GM12878 (cell line): ENCODE measurements around the gene MYBPHL. TPM values are rescaled to one million over a fixed set of nuclear protein-coding genes. Genes with fewer than 3 reads are reported as not detected.

ENCODE experiments used
- ASH2L ChIP-seq: fragments of 300-600, 200-600 bp; sonication (generic); IDR thresholded peaks from 2 replicates; pipeline ENCODE4 v1.6.1; 2017; ENCODE audit warnings: low read depth, mild to moderate bottlenecking, borderline replicate concordance
- ATF7 ChIP-seq: fragments of 450-650 bp; IDR thresholded peaks from 2 replicates; pipeline ENCODE4 v1.6.1; 2016; ENCODE audit warnings: low read depth, mild to moderate bottlenecking
- FOXM1 ChIP-seq: IDR thresholded peaks from 2 replicates; pipeline ENCODE4 v1.6.1; 2012; ENCODE audit warnings: low read depth, mild to moderate bottlenecking, inconsistent platforms, low read length, moderate library complexity
- HCFC1 ChIP-seq: fragments of 150-350 bp; IDR thresholded peaks from 2 replicates; pipeline ENCODE4 v1.6.1; 2014; ENCODE audit warnings: low read length
- KLF5 ChIP-seq: fragments of 450-650 bp; IDR thresholded peaks from 2 replicates; pipeline ENCODE4 v1.6.1; 2014; ENCODE audit warnings: mild to moderate bottlenecking; ENCODE audit not compliant: partially characterized antibody
- MXI1 ChIP-seq: fragments of 150-350 bp; IDR thresholded peaks from 2 replicates; pipeline ENCODE4 v1.6.1; 2011; ENCODE audit warnings: low read depth, mild to moderate bottlenecking, inconsistent platforms, low read length, improper control_type of control experiment
- MYB ChIP-seq: fragments of 150-350 bp; IDR thresholded peaks from 2 replicates; pipeline ENCODE4 v1.6.1; 2014; ENCODE audit warnings: mild to moderate bottlenecking, low read depth, low read length, borderline replicate concordance
- NR2C1 ChIP-seq: fragments of 450-650 bp; IDR thresholded peaks from 2 replicates; pipeline ENCODE4 v1.6.1; 2017; ENCODE audit warnings: antibody characterized with exemption, mild to moderate bottlenecking, moderate library complexity
- PAX5 ChIP-seq: IDR thresholded peaks from 2 replicates; pipeline ENCODE4 v1.6.1; 2011; ENCODE audit warnings: low read depth, low read length, borderline replicate concordance
- PKNOX1 ChIP-seq: fragments of 450-650 bp; IDR thresholded peaks from 2 replicates; pipeline ENCODE4 v1.6.1; 2016; ENCODE audit warnings: mild to moderate bottlenecking
- RAD51 ChIP-seq: fragments of 450-650 bp; IDR thresholded peaks from 2 replicates; pipeline ENCODE4 v1.6.1; 2016; ENCODE audit warnings: moderate library complexity, mild to moderate bottlenecking, inconsistent platforms
- RBBP5 ChIP-seq: fragments of 200-600 bp; sonication (generic); conservative IDR thresholded peaks from 2 replicates; pipeline ENCODE4 v1.6.1; 2016
- SREBF2 ChIP-seq: IDR thresholded peaks from 2 replicates; pipeline ENCODE4 v1.6.1; 2012; ENCODE audit warnings: mild to moderate bottlenecking, low read length
- polyA plus RNA-seq, 11 experiments: library from polyadenylated mRNA; depleted of rRNA in 4 of 11; unstranded in 6 of 11; stranded (reverse) in 5 of 11; fragments of >200 nt; fragmentation: Nextera tagmentation in 4 of 11; fragmentation: Illumina TruSeq in 1 of 11; extraction: Ambion mirVana in 4 of 11; extraction: Trizol in 1 of 11; gene quantifications; 1 replicate in 1 of 11; 2 replicates in 10 of 11; pipeline versions ENCODE4 v1.2.1 to v1.2.3, GENCODE V29; 2011 to 2016; ENCODE audit warnings: inconsistent platforms in 2 of 11, missing spikeins in 2 of 11, low read depth in 1 of 11
- total RNA-seq, 4 experiments: library from RNA; depleted of rRNA in 3 of 4; stranded (reverse); fragments of >200 nt in 3 of 4; fragmentation: Illumina TruSeq in 1 of 4; extraction: Trizol in 1 of 4; gene quantifications; 2 replicates each; pipeline versions ENCODE4 v1.2.1 to v1.2.3, GENCODE V29; 2013 to 2021
- TF ChIP-seq, protein P1 (sequence below): IDR thresholded peaks from 2 replicates; pipeline ENCODE4 v1.6.1; 2012; ENCODE audit warnings: mild to moderate bottlenecking, low read depth, low read length
- TF ChIP-seq, protein P2 (sequence below): IDR thresholded peaks from 2 replicates; pipeline ENCODE4 v1.6.1; 2012; ENCODE audit warnings: improper control_type of control experiment, low read depth, low read length; ENCODE audit not compliant: insufficient replicate concordance
- TF ChIP-seq, protein P3 (sequence below): fragments of 450-650 bp; formaldehyde crosslinking; IDR thresholded peaks from 2 replicates; pipeline ENCODE4 v1.4.0; 2020; ENCODE audit warnings: mild to moderate bottlenecking, moderate library complexity

Gene MYBPHL
- total and polyA plus RNA-seq, 10 of the 15 experiments (the other 5 are each of a cell fraction or from before 2014, with no cell fraction given) = 0.16 to 0.75 (median 0.54) TPM; not detected in 7

DNA sequence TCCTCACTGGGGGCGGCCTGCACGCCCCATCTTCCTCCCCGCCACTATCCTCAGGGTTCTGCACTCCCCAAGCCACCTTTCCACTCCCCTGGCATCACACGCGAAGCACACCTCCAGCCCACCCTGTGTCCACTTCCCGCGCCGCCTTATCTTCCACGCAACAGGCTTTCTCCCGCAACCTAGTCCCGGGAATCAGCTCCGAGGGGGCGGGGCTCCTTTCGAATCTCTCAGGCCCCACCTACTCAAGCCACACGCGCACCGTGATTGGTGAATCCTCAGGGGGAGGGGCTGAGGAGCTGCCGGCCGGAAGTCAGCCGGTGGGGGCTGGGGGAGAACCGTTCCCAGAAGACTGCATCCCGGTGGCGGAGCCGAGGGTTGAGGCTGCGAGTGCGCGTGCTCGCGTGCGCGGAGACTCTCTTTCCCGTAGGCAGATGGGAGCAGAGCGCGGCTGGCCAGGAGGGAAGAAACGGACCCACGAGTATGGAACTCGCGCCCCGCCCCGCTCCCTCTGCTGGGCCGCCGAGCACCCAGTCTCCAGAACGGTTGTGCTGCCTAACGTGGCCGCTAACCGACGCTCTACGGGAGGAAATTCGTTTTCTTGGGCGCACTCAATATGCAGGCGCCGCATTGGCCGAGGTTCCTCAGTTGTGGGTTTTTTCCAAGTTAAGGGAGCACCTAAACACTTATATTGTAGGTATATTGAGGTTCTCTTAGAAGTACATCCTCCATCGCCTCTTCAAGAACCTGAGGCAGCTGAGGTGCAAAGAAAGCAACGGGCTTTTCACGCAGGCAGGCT is 23.7 kb downstream of the MYBPHL start, which contains the start of gene PSRC1 (continued):
- no peak for TF ChIP-seq PKNOX1
- no peak for TF ChIP-seq KLF5
- TF ChIP-seq, protein P1, sequence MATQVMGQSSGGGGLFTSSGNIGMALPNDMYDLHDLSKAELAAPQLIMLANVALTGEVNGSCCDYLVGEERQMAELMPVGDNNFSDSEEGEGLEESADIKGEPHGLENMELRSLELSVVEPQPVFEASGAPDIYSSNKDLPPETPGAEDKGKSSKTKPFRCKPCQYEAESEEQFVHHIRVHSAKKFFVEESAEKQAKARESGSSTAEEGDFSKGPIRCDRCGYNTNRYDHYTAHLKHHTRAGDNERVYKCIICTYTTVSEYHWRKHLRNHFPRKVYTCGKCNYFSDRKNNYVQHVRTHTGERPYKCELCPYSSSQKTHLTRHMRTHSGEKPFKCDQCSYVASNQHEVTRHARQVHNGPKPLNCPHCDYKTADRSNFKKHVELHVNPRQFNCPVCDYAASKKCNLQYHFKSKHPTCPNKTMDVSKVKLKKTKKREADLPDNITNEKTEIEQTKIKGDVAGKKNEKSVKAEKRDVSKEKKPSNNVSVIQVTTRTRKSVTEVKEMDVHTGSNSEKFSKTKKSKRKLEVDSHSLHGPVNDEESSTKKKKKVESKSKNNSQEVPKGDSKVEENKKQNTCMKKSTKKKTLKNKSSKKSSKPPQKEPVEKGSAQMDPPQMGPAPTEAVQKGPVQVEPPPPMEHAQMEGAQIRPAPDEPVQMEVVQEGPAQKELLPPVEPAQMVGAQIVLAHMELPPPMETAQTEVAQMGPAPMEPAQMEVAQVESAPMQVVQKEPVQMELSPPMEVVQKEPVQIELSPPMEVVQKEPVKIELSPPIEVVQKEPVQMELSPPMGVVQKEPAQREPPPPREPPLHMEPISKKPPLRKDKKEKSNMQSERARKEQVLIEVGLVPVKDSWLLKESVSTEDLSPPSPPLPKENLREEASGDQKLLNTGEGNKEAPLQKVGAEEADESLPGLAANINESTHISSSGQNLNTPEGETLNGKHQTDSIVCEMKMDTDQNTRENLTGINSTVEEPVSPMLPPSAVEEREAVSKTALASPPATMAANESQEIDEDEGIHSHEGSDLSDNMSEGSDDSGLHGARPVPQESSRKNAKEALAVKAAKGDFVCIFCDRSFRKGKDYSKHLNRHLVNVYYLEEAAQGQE = no peak
- no peak for TF ChIP-seq PAX5
- TF ChIP-seq, protein P2, sequence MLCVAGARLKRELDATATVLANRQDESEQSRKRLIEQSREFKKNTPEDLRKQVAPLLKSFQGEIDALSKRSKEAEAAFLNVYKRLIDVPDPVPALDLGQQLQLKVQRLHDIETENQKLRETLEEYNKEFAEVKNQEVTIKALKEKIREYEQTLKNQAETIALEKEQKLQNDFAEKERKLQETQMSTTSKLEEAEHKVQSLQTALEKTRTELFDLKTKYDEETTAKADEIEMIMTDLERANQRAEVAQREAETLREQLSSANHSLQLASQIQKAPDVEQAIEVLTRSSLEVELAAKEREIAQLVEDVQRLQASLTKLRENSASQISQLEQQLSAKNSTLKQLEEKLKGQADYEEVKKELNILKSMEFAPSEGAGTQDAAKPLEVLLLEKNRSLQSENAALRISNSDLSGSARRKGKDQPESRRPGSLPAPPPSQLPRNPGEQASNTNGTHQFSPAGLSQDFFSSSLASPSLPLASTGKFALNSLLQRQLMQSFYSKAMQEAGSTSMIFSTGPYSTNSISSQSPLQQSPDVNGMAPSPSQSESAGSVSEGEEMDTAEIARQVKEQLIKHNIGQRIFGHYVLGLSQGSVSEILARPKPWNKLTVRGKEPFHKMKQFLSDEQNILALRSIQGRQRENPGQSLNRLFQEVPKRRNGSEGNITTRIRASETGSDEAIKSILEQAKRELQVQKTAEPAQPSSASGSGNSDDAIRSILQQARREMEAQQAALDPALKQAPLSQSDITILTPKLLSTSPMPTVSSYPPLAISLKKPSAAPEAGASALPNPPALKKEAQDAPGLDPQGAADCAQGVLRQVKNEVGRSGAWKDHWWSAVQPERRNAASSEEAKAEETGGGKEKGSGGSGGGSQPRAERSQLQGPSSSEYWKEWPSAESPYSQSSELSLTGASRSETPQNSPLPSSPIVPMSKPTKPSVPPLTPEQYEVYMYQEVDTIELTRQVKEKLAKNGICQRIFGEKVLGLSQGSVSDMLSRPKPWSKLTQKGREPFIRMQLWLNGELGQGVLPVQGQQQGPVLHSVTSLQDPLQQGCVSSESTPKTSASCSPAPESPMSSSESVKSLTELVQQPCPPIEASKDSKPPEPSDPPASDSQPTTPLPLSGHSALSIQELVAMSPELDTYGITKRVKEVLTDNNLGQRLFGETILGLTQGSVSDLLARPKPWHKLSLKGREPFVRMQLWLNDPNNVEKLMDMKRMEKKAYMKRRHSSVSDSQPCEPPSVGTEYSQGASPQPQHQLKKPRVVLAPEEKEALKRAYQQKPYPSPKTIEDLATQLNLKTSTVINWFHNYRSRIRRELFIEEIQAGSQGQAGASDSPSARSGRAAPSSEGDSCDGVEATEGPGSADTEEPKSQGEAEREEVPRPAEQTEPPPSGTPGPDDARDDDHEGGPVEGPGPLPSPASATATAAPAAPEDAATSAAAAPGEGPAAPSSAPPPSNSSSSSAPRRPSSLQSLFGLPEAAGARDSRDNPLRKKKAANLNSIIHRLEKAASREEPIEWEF = no peak
- no peak for TF ChIP-seq RAD51
- no peak for TF ChIP-seq HCFC1
- 0 out of 2 replicates have a peak, but pooled peaks have one; percentile 24 for TF ChIP-seq ATF7
- TF ChIP-seq NR2C1 = no peak
- no peak for TF ChIP-seq FOXM1
- no peak for TF ChIP-seq RBBP5
- no peak for TF ChIP-seq SREBF2
- no peak; the same call in 1 of the 2 replicates for TF ChIP-seq MXI1
- TF ChIP-seq ASH2L = no peak
- TF ChIP-seq, protein P3, sequence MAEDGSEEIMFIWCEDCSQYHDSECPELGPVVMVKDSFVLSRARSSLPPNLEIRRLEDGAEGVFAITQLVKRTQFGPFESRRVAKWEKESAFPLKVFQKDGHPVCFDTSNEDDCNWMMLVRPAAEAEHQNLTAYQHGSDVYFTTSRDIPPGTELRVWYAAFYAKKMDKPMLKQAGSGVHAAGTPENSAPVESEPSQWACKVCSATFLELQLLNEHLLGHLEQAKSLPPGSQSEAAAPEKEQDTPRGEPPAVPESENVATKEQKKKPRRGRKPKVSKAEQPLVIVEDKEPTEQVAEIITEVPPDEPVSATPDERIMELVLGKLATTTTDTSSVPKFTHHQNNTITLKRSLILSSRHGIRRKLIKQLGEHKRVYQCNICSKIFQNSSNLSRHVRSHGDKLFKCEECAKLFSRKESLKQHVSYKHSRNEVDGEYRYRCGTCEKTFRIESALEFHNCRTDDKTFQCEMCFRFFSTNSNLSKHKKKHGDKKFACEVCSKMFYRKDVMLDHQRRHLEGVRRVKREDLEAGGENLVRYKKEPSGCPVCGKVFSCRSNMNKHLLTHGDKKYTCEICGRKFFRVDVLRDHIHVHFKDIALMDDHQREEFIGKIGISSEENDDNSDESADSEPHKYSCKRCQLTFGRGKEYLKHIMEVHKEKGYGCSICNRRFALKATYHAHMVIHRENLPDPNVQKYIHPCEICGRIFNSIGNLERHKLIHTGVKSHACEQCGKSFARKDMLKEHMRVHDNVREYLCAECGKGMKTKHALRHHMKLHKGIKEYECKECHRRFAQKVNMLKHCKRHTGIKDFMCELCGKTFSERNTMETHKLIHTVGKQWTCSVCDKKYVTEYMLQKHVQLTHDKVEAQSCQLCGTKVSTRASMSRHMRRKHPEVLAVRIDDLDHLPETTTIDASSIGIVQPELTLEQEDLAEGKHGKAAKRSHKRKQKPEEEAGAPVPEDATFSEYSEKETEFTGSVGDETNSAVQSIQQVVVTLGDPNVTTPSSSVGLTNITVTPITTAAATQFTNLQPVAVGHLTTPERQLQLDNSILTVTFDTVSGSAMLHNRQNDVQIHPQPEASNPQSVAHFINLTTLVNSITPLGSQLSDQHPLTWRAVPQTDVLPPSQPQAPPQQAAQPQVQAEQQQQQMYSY (CRISPR knock-in tag) = no peak
- no peak for TF ChIP-seq MYB
